HepG2 (cell line): ENCODE results near the gene PARP14. TPM values are rescaled to one million over a fixed set of nuclear protein-coding genes. Genes with fewer than 3 reads are reported as not detected.

Source experiments
- ARHGAP35 ChIP-seq: sonication (generic); formaldehyde crosslinking; IDR thresholded peaks from 2 replicates; pipeline ENCODE4 v1.9.0; 2022; ENCODE audit warnings: mild to moderate bottlenecking, inconsistent platforms, moderate library complexity, missing genetic modification reagents, borderline replicate concordance
- ARNT2 ChIP-seq: sonication (generic); formaldehyde crosslinking; IDR thresholded peaks from 2 replicates; pipeline ENCODE4 v1.8.0; 2022; ENCODE audit warnings: mild to moderate bottlenecking, low read depth, missing genetic modification reagents, moderate library complexity
- BHLHE40 ChIP-seq: IDR thresholded peaks from 2 replicates; pipeline ENCODE4 v1.6.1; 2011; ENCODE audit warnings: low read length, improper control_type of control experiment
- EED ChIP-seq: sonication (generic); formaldehyde crosslinking; IDR thresholded peaks from 2 replicates; pipeline ENCODE4 v1.5.0; 2020; ENCODE audit warnings: mild to moderate bottlenecking, missing genetic modification reagents
- FOXO1 ChIP-seq: sonication (generic); formaldehyde crosslinking; IDR thresholded peaks from 2 replicates; pipeline ENCODE4 v1.4.0; 2020; ENCODE audit warnings: missing genetic modification reagents
- GABPB1 ChIP-seq: IDR thresholded peaks from 2 replicates; pipeline ENCODE4 v1.6.1; 2016; ENCODE audit warnings: mild to moderate bottlenecking, missing genetic modification reagents, moderate library complexity, missing compliant biosample characterization
- KDM2A ChIP-seq: sonication (generic); formaldehyde crosslinking; IDR thresholded peaks from 2 replicates; pipeline ENCODE4 v1.4.0; 2020; ENCODE audit warnings: low read depth, missing genetic modification reagents, borderline replicate concordance
- KLF11 ChIP-seq: IDR thresholded peaks from 2 replicates; pipeline ENCODE4 v1.6.1; 2016; ENCODE audit warnings: missing compliant biosample characterization
- NFKB2 ChIP-seq: sonication (generic); formaldehyde crosslinking; IDR thresholded peaks from 2 replicates; pipeline ENCODE4 v1.4.0; 2020; ENCODE audit warnings: missing genetic modification reagents, borderline replicate concordance
- NRL ChIP-seq: sonication (generic); formaldehyde crosslinking; IDR thresholded peaks from 2 replicates; pipeline ENCODE4 v1.5.0; 2020; ENCODE audit warnings: missing genetic modification reagents, mild to moderate bottlenecking, moderate library complexity, borderline replicate concordance
- RFXAP ChIP-seq: sonication (generic); formaldehyde crosslinking; IDR thresholded peaks from 2 replicates; pipeline ENCODE4 v1.4.0; 2020; ENCODE audit warnings: missing genetic modification reagents, borderline replicate concordance
- SP140L ChIP-seq: sonication (generic); formaldehyde crosslinking; IDR thresholded peaks from 2 replicates; pipeline ENCODE4 v1.4.0; 2020; ENCODE audit warnings: missing genetic modification reagents, borderline replicate concordance
- TBP ChIP-seq: sonication (generic); formaldehyde crosslinking; IDR thresholded peaks from 2 replicates; pipeline ENCODE4 v1.5.0; 2020; ENCODE audit warnings: missing genetic modification reagents
- TEAD2 ChIP-seq: sonication (generic); formaldehyde crosslinking; IDR thresholded peaks from 2 replicates; pipeline ENCODE4 v1.9.0; 2021; ENCODE audit warnings: missing genetic modification reagents
- ZKSCAN1 ChIP-seq: fragments of 150-350 bp; IDR thresholded peaks from 2 replicates; pipeline ENCODE4 v1.6.1; 2014; ENCODE audit warnings: low read length
- ZNF253 ChIP-seq: sonication (generic); formaldehyde crosslinking; IDR thresholded peaks from 2 replicates; pipeline ENCODE4 v1.8.0; 2022; ENCODE audit warnings: mild to moderate bottlenecking, missing genetic modification reagents, borderline replicate concordance
- ZNF33B ChIP-seq: sonication (generic); formaldehyde crosslinking; IDR thresholded peaks from 2 replicates; pipeline ENCODE4 v1.5.1; 2020; ENCODE audit warnings: mild to moderate bottlenecking, missing genetic modification reagents
- ZNF530 ChIP-seq: sonication (generic); formaldehyde crosslinking; IDR thresholded peaks from 2 replicates; pipeline ENCODE4 v1.5.0; 2020; ENCODE audit warnings: low read depth, mild to moderate bottlenecking, missing genetic modification reagents
- polyA plus RNA-seq, 8 experiments: library from polyadenylated mRNA; depleted of rRNA in 3 of 8; stranded (reverse) in 7 of 8; unstranded in 1 of 8; fragments of >200 nt; fragmentation: Illumina TruSeq in 4 of 8; extraction: Trizol in 4 of 8; gene quantifications; 2 replicates each; pipeline versions ENCODE4 v1.2.1 to v1.2.3, GENCODE V29; 2011 to 2016; ENCODE audit warnings: low read depth in 4 of 8, missing spikeins in 1 of 8, mixed read lengths in 1 of 8; ENCODE audit not compliant: insufficient read depth in 1 of 8
- total RNA-seq, 5 experiments: library from RNA; depleted of rRNA; stranded (reverse); fragments of >200 nt; fragmentation: Illumina TruSeq; extraction: Trizol; gene quantifications; 2 replicates each; pipeline ENCODE4 v1.2.3, GENCODE V29; 2016; ENCODE audit warnings: low read depth in 1 of 5
- TF ChIP-seq, protein P1 (sequence below): sonication (generic); formaldehyde crosslinking; IDR thresholded peaks from 2 replicates; pipeline ENCODE4 v1.4.0; 2020; ENCODE audit warnings: missing genetic modification reagents
- TF ChIP-seq, protein P2 (sequence below): sonication (generic); formaldehyde crosslinking; conservative IDR thresholded peaks from 2 replicates; pipeline ENCODE4 v1.5.0; 2020; ENCODE audit warnings: missing genetic modification reagents
- TF ChIP-seq, protein P3 (sequence below): IDR thresholded peaks from 2 replicates; pipeline ENCODE4 v1.6.1; 2016; ENCODE audit warnings: low read depth, control low read depth

PARP14 gene
- total and polyA plus RNA-seq, 2 of the 13 experiments (the other 11 are each of a cell fraction or from before 2014, with no cell fraction given) = 9.0 to 19.1 TPM

DNA sequence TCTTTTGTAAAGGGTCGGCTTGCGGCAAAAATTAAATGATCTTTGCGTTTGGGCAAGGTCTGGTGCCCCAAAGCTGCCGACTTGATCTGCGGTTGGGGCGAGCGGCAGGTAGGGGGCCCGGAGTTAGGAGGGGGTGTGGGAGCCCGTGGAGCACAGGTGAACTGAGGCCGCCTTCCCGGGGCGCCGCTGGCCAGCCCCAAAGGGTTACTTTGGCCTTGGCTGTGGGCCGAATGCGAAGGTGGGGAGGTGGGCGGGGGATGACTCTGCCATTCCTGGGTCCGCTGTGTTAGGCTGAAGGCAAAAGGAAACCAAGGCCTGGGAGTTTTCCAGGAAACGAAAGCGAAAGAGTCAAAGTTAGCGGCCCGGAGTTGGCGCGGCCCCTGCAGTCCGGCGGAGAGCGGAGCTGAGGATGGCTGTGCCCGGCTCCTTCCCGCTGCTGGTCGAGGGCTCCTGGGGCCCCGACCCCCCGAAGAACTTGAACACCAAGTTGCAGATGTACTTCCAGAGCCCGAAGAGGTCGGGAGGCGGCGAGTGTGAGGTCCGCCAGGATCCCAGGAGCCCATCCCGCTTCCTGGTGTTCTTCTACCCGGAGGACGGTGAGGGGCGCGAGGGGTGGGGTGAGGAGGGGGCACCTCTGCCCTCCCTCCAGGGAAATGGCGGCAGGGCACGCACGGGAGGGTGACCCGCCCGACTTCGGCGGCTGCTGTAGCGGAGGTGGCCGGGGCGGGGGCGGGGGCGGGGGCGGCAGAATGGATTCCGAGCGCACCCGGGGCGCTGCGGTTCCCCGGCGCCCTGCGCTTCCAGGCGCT, at the start of gene PARP14 (continued):
- TF ChIP-seq, protein P1, sequence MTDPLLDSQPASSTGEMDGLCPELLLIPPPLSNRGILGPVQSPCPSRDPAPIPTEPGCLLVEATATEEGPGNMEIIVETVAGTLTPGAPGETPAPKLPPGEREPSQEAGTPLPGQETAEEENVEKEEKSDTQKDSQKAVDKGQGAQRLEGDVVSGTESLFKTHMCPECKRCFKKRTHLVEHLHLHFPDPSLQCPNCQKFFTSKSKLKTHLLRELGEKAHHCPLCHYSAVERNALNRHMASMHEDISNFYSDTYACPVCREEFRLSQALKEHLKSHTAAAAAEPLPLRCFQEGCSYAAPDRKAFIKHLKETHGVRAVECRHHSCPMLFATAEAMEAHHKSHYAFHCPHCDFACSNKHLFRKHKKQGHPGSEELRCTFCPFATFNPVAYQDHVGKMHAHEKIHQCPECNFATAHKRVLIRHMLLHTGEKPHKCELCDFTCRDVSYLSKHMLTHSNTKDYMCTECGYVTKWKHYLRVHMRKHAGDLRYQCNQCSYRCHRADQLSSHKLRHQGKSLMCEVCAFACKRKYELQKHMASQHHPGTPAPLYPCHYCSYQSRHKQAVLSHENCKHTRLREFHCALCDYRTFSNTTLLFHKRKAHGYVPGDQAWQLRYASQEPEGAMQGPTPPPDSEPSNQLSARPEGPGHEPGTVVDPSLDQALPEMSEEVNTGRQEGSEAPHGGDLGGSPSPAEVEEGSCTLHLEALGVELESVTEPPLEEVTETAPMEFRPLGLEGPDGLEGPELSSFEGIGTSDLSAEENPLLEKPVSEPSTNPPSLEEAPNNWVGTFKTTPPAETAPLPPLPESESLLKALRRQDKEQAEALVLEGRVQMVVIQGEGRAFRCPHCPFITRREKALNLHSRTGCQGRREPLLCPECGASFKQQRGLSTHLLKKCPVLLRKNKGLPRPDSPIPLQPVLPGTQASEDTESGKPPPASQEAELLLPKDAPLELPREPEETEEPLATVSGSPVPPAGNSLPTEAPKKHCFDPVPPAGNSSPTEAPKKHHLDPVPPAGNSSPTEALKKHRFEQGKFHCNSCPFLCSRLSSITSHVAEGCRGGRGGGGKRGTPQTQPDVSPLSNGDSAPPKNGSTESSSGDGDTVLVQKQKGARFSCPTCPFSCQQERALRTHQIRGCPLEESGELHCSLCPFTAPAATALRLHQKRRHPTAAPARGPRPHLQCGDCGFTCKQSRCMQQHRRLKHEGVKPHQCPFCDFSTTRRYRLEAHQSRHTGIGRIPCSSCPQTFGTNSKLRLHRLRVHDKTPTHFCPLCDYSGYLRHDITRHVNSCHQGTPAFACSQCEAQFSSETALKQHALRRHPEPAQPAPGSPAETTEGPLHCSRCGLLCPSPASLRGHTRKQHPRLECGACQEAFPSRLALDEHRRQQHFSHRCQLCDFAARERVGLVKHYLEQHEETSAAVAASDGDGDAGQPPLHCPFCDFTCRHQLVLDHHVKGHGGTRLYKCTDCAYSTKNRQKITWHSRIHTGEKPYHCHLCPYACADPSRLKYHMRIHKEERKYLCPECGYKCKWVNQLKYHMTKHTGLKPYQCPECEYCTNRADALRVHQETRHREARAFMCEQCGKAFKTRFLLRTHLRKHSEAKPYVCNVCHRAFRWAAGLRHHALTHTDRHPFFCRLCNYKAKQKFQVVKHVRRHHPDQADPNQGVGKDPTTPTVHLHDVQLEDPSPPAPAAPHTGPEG (CRISPR knock-in tag) = no peak
- TF ChIP-seq ZNF530 (CRISPR knock-in tag) (no peak), ARHGAP35 (CRISPR knock-in tag) (no peak), RFXAP (CRISPR knock-in tag) (no peak), KDM2A (CRISPR knock-in tag) (peak; percentile 48; the same call in 1 of the 2 replicates), GABPB1 (CRISPR knock-in tag) (peak; percentile 55; the same call in 1 of the 2 replicates), ARNT2 (peak; percentile 59; the same call in 1 of the 2 replicates), TEAD2 (CRISPR knock-in tag) (no peak), ZNF33B (no peak), ZKSCAN1 (0 out of 2 replicates have a peak, but pooled peaks have one; percentile 24), NFKB2 (peak; percentile 29; the same call in 1 of the 2 replicates), EED (0 out of 2 replicates have a peak, but pooled peaks have one; percentile 62), TBP (CRISPR knock-in tag) (no peak), BHLHE40 (no peak), ZNF253 (0 out of 2 replicates have a peak, but pooled peaks have one; percentile 20), FOXO1 (CRISPR knock-in tag) (no peak), SP140L (CRISPR knock-in tag) (no peak), KLF11 (CRISPR knock-in tag) (no peak), NRL (CRISPR knock-in tag) (peak; percentile 82; the same call in 1 of the 2 replicates)
- TF ChIP-seq, protein P2, sequence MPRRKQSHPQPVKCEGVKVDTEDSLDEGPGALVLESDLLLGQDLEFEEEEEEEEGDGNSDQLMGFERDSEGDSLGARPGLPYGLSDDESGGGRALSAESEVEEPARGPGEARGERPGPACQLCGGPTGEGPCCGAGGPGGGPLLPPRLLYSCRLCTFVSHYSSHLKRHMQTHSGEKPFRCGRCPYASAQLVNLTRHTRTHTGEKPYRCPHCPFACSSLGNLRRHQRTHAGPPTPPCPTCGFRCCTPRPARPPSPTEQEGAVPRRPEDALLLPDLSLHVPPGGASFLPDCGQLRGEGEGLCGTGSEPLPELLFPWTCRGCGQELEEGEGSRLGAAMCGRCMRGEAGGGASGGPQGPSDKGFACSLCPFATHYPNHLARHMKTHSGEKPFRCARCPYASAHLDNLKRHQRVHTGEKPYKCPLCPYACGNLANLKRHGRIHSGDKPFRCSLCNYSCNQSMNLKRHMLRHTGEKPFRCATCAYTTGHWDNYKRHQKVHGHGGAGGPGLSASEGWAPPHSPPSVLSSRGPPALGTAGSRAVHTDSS (CRISPR knock-in tag) = no peak
- TF ChIP-seq, protein P3, sequence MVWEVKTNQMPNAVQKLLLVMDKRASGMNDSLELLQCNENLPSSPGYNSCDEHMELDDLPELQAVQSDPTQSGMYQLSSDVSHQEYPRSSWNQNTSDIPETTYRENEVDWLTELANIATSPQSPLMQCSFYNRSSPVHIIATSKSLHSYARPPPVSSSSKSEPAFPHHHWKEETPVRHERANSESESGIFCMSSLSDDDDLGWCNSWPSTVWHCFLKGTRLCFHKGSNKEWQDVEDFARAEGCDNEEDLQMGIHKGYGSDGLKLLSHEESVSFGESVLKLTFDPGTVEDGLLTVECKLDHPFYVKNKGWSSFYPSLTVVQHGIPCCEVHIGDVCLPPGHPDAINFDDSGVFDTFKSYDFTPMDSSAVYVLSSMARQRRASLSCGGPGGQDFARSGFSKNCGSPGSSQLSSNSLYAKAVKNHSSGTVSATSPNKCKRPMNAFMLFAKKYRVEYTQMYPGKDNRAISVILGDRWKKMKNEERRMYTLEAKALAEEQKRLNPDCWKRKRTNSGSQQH = peak; percentile 74; the same call in 1 of the 2 replicates
